Adrenal gland (tissue), 12 donors: ENCODE results near the gene PSMG3. TPM values are rescaled to one million over a fixed set of nuclear protein-coding genes. Genes with fewer than 3 reads are reported as not detected.

Experiments used
- DNase-seq, 7 donors: peaks; one replicate each; pipeline ENCODE4 v3.0.0-alpha.2; 2019 to 2020
- H3K27ac ChIP-seq, 5 donors: fragments of 200-600 bp; sonication (generic) in 4 of 5; 1 replicate in 3 of 5; 2 replicates in 2 of 5; pipeline versions ENCODE4 v1.5.1 to v1.8.0; 2016 to 2020; ENCODE audit warnings: mild to moderate bottlenecking in 1 of 5
- H3K27me3 ChIP-seq: fragments of 200-600 bp; 2 replicates; pipeline ENCODE4 v1.8.0; 2021
- H3K36me3 ChIP-seq, 2 donors: fragments of 200-600 bp; replicated peaks in 1 of 2; 1 replicate in 1 of 2; 2 replicates in 1 of 2; pipeline versions ENCODE4 v1.5.1 to v1.8.0; 2018 to 2022
- H3K4me1 ChIP-seq, 2 donors: fragments of 200-600 bp; replicated peaks in 1 of 2; 1 replicate in 1 of 2; 2 replicates in 1 of 2; pipeline versions ENCODE4 v1.5.1 to v1.8.0; 2018 to 2021
- H3K4me3 ChIP-seq, 4 donors: fragments of 200-600 bp; sonication (generic) in 3 of 4; one replicate each; pipeline ENCODE4 v1.5.1; 2016 to 2018
- H3K9me3 ChIP-seq, 3 donors: fragments of 200-600 bp; sonication (generic) in 1 of 3; replicated peaks in 1 of 3; 1 replicate in 2 of 3; 2 replicates in 1 of 3; pipeline versions ENCODE4 v1.5.1 to v1.8.0; 2016 to 2021
- CTCF ChIP-seq, 6 experiments: fragments of 450-650 bp in 4 of 6; fragments of 200-600 bp in 2 of 6; sonication (generic) in 1 of 6; IDR thresholded peaks; 1 replicate in 5 of 6; 2 replicates in 1 of 6; pipeline versions ENCODE4 v1.5.1 to v1.8.0; 2016 to 2021; ENCODE audit warnings: antibody characterized with exemption in 6 of 6, mild to moderate bottlenecking in 2 of 6, moderate library complexity in 1 of 6
- POLR2A ChIP-seq, 2 donors: fragments of 450-650 bp; IDR thresholded peaks; one replicate each; pipeline ENCODE4 v1.6.1; 2017; ENCODE audit warnings: antibody characterized with exemption in 2 of 2, mild to moderate bottlenecking in 2 of 2, moderate library complexity in 1 of 2
- WGBS, 4 donors: extraction: QIAGEN DNeasy Blood & Tissue Kit in 2 of 4; methylation state at CpG; one replicate each; pipeline versions ENCODE4 v1.1.5 to v1.1.7; 2013 to 2017; 5-methylcytosine and 5-hydroxymethylcytosine counted together
- intact Hi-C, 2 donors: fragments of 100-400 bp; cut with DNase I; formaldehyde crosslinking; loops; one replicate each; pipeline versions ENCODE4 v1.14.1 to v1.15.0; 2022 to 2023
- polyA plus RNA-seq, 3 donors: library from polyadenylated mRNA; stranded (reverse); fragments of 200-250 nt in 2 of 3; fragments of 350-450 nt in 1 of 3; fragmentation: Illumina TruSeq in 1 of 3; extraction: RNeasy Lipid Tissue Mini Kit (QIAGEN cat#74804) in 1 of 3; gene quantifications; one replicate each; pipeline ENCODE4 v1.2.3, GENCODE V29; 2013 to 2014
- total RNA-seq, 9 donors: library from RNA; depleted of rRNA in 4 of 9; stranded (reverse); fragments of >200 nt in 4 of 9; fragments of 120-200 nt in 1 of 9; fragmentation: NEBNext Ultra II Directional in 1 of 9; extraction: Animal tissue kit (Norgen Biotek cat#: 25700) in 1 of 9; gene quantifications; one replicate each; pipeline versions ENCODE4 v1.1.0 to v1.2.4, GENCODE V29; 2013 to 2023
- donor health status: healthy with polysubstance abuse.
- donor health status: Bipolar disorder and iron deficiency.
- donor health status: DM: yes; HTN: yes; CAD: no.
- donor health status: DM: no; HTN: no; CAD: no.
- donor health status: DM: no; HTN: no; CAD: no.
- donor health status: DM: yes; HTN: yes; CAD: no.

Gene PSMG3
- total and polyA plus RNA-seq, 12 donors: 17.3 to 82.7 (median 34.8) TPM

- intact Hi-C loops: no loop called here
- TF ChIP-seq CTCF (IDR thresholded peaks at IDR 0.05) (no peak), POLR2A (IDR thresholded peaks at IDR 0.05) (no peak)
Measured at GRCh38 chr7:1549357-1550004, 20.4 kb downstream of the PSMG3 start.

GRCh38 chr7:1548944-1549343 lies 20.9 kb downstream of the PSMG3 start:
- no peak for TF ChIP-seq CTCF (IDR thresholded peaks at IDR 0.05)
- TF ChIP-seq POLR2A (IDR thresholded peaks at IDR 0.05): no peak
- Histone ChIP-seq H3K27me3 (no peaks in the 10 kb centered on the region), H3K27ac (no peak overlapping the region), H3K9me3 (no peaks in the 10 kb centered on the region), H3K4me3 (no peak overlapping the region), H3K4me1 (no peaks in the 10 kb centered on the region), H3K36me3 (no peaks in the 10 kb centered on the region)
- 76 to 94% (median 85%) methylated on average over 3 to 14 of the region's 14 CpGs for WGBS, 4 donors
- intact Hi-C loops: no loop called here
- DNase-seq: no peak

More at GRCh38 chr7:1549357-1550004, 20.4 kb downstream of the PSMG3 start:
- Histone ChIP-seq H3K36me3 (no peaks in the 10 kb centered on the region), H3K4me1 (no peaks in the 10 kb centered on the region), H3K27me3 (no peaks in the 10 kb centered on the region), H3K27ac (no peak overlapping the region), H3K4me3 (no peak overlapping the region), H3K9me3 (no peaks in the 10 kb centered on the region)
- 86 to 90% (median 86%) methylated on average over 7 to 27 of the region's 27 CpGs for WGBS, 4 donors
- peak in 1 of 7 donors; percentile 4 for DNase-seq

GRCh38 chr7:1548438-1548831 lies 21.4 kb downstream of the PSMG3 start:
- no peaks in the 10 kb centered on the region for H3K4me1 ChIP-seq
- H3K36me3 ChIP-seq: no peaks in the 10 kb centered on the region
- intact Hi-C loops: no loop called here
- WGBS, 4 donors: 64 to 72% (median 70%) methylated on average over 11 to 17 of the region's 17 CpGs
- no peaks in the 10 kb centered on the region for H3K27me3 ChIP-seq
- TF ChIP-seq CTCF (IDR thresholded peaks at IDR 0.05) (no peak), POLR2A (IDR thresholded peaks at IDR 0.05) (no peak)
- no peak overlapping the region for H3K4me3 ChIP-seq
- no peak for DNase-seq
- no peak overlapping the region for H3K27ac ChIP-seq
- no peaks in the 10 kb centered on the region for H3K9me3 ChIP-seq

GRCh38 chr7:1547777-1548437 lies 21.9 kb downstream of the PSMG3 start:
- WGBS, 4 donors: 68 to 80% (median 75%) methylated on average over 12 to 35 of the region's 35 CpGs
- Histone ChIP-seq H3K27ac (no peak overlapping the region), H3K4me1 (no peaks in the 10 kb centered on the region), H3K27me3 (no peaks in the 10 kb centered on the region), H3K9me3 (no peaks in the 10 kb centered on the region), H3K36me3 (no peaks in the 10 kb centered on the region), H3K4me3 (no peak overlapping the region)
- DNase-seq: no peak
- TF ChIP-seq CTCF (IDR thresholded peaks at IDR 0.05) (no peak), POLR2A (IDR thresholded peaks at IDR 0.05) (no peak)
- intact Hi-C loops: no loop called here
